ENCODE measurements around the gene ANXA6. TPM values are rescaled to one million over a fixed set of nuclear protein-coding genes. Genes with fewer than 3 reads are reported as not detected.

The ANXA6 gene
- total and polyA plus RNA-seq, 10 of the 15 experiments (the other 5 are each of a cell fraction or from before 2014, with no cell fraction given): 44.0 to 571 (median 465) TPM

GRCh38 chr5:151153766-151154272 is 3.8 kb downstream of the ANXA6 start:
- WGBS (ENCODE audit: insufficient coverage, insufficient replicate concordance, low lambda C conversion rate, missing lambda C conversion rate): 0% methylated on average over 3 of the region's 3 CpGs
- in situ Hi-C loops (cut with MboI): no loop called here
- BruUV-seq (replicated peaks): no TSS peak
- DNase-seq (ENCODE audit: low read depth, low spot score): no peak
- Histone ChIP-seq H3K27me3 (replicated peaks in 1 of 2; ENCODE audit: control insufficient read depth in 2 of 2, insufficient read depth in 2 of 2, low read length in 1 of 2) (no peaks in the 10 kb centered on the region), H3K4me3 (peak overlapping the region; percentile 57), H3K36me3 (ENCODE audit: control insufficient read depth in 2 of 2, insufficient read depth in 2 of 2, low read length in 1 of 2) (0 out of 4 replicates have a peak, but pooled peaks cover 0 to 3% of the 10 kb centered on the region in 2 experiments), H3K4me2 (ENCODE audit: control insufficient read depth, insufficient read depth) (peak overlapping the region; percentile 95), H3K9me3 (replicated peaks; ENCODE audit: control insufficient read depth, insufficient read depth, low read length) (no peaks in the 10 kb centered on the region), H3K79me2 (ENCODE audit: control insufficient read depth, insufficient read depth, low read length) (peaks cover 99% of the 10 kb centered on the region), H3K9ac (ENCODE audit: control insufficient read depth, insufficient read depth, low read length) (no peak overlapping the region), H3K4me1 (ENCODE audit: control insufficient read depth, insufficient read depth, low read length) (peaks cover 45% of the 10 kb centered on the region), H2AFZ (ENCODE audit: control insufficient read depth, low read depth, low read length) (no peak overlapping the region), H4K20me1 (ENCODE audit: control insufficient read depth, insufficient read depth) (no peaks in the 10 kb centered on the region), H3K27ac (ENCODE audit: control insufficient read depth, insufficient read depth) (peak overlapping the region; percentile 89)
- RAD21 ChIA-PET (ENCODE audit: unreplicated experiment): interaction anchor here (0.8 to 10.8 kb wide), 13 partner anchors 8 to 102 kb away, joined by 3 to 222 read pairs (median 6); partner anchors contain the start of gene GM2A
- SMC1A ChIA-PET (ENCODE audit: uncharacterized antibody, unreplicated experiment): interaction anchor here (0.8 to 35.3 kb wide), 8 partner anchors 10 to 102 kb away, joined by 3 to 1132 read pairs (median 8); no protein-coding TSS in a partner anchor
- CTCF ChIA-PET: interaction anchor here (1.5 to 40.1 kb wide), 6 partner anchors 9 to 85 kb away, joined by 4 to 1107 read pairs (median 9); no protein-coding TSS in a partner anchor
- peak; percentile 2 for ATAC-seq
- intact Hi-C loops (cut with micrococcal nuclease; ENCODE audit: unreplicated experiment): loop anchor here (10.0 kb wide), 3 partner anchors 621 to 1349 kb away; partner anchors contain the start of genes CD74 and G3BP1
- POLR2A ChIA-PET: interaction anchor here (0.5 to 8.9 kb wide), 12 partner anchors 9 to 104 kb away, joined by 3 to 152 read pairs (median 4); partner anchors contain the start of gene CCDC69
- FAIRE-seq: no peak
- TF ChIP-seq, protein P1, sequence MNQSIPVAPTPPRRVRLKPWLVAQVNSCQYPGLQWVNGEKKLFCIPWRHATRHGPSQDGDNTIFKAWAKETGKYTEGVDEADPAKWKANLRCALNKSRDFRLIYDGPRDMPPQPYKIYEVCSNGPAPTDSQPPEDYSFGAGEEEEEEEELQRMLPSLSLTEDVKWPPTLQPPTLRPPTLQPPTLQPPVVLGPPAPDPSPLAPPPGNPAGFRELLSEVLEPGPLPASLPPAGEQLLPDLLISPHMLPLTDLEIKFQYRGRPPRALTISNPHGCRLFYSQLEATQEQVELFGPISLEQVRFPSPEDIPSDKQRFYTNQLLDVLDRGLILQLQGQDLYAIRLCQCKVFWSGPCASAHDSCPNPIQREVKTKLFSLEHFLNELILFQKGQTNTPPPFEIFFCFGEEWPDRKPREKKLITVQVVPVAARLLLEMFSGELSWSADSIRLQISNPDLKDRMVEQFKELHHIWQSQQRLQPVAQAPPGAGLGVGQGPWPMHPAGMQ (IDR thresholded peaks at IDR 0.05; ENCODE audit: borderline replicate concordance): no peak
- TF ChIP-seq TCF12 (IDR thresholded peaks at IDR 0.05; ENCODE audit: low read depth, low read length) (no peak), BMI1 (IDR thresholded peaks at IDR 0.05; ENCODE audit: borderline replicate concordance) (no peak), FOXK2 (IDR thresholded peaks at IDR 0.05) (no peak), SMAD1 (IDR thresholded peaks at IDR 0.05; ENCODE audit: low read depth, partially characterized antibody) (no peak), JUNB (IDR thresholded peaks at IDR 0.05) (peak; percentile 93), ATF3 (IDR thresholded peaks at IDR 0.05; ENCODE audit: borderline replicate concordance, extremely low read depth, low read depth, low read length) (no peak), CREM (IDR thresholded peaks at IDR 0.05; ENCODE audit: low read depth) (peak; percentile 50; the same call in 1 of the 2 replicates), ZNF384 (IDR thresholded peaks at IDR 0.05; ENCODE audit: borderline replicate concordance, low read depth, low read length) (no peak), YY1 (IDR thresholded peaks at IDR 0.05; ENCODE audit: low read depth, low read length) (no peak), MEF2A (IDR thresholded peaks at IDR 0.05; ENCODE audit: insufficient read depth, low read depth, low read length) (peak; percentile 37; the same call in 1 of the 2 replicates), HDAC6 (IDR thresholded peaks at IDR 0.05; ENCODE audit: unreplicated experiment) (no peak), CHD2 (IDR thresholded peaks at IDR 0.05; ENCODE audit: borderline replicate concordance, low read depth, low read length) (no peak), ZNF217 (IDR thresholded peaks at IDR 0.05) (no peak), RAD21 (IDR thresholded peaks at IDR 0.05; ENCODE audit: insufficient read depth, low read depth, low read length) (no peak), SMC3 (IDR thresholded peaks at IDR 0.05; ENCODE audit: borderline replicate concordance, low read length) (no peak), ZNF274 (IDR thresholded peaks at IDR 0.05; ENCODE audit: insufficient read depth, insufficient read length) (no peak), PAX8 (IDR thresholded peaks at IDR 0.05) (no peak)
- TF ChIP-seq, protein P2, sequence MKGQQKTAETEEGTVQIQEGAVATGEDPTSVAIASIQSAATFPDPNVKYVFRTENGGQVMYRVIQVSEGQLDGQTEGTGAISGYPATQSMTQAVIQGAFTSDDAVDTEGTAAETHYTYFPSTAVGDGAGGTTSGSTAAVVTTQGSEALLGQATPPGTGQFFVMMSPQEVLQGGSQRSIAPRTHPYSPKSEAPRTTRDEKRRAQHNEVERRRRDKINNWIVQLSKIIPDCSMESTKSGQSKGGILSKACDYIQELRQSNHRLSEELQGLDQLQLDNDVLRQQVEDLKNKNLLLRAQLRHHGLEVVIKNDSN (IDR thresholded peaks at IDR 0.05; ENCODE audit: borderline replicate concordance, extremely low read length, insufficient read depth, low read depth, low read length): no peak
- TF ChIP-seq, protein P3, sequence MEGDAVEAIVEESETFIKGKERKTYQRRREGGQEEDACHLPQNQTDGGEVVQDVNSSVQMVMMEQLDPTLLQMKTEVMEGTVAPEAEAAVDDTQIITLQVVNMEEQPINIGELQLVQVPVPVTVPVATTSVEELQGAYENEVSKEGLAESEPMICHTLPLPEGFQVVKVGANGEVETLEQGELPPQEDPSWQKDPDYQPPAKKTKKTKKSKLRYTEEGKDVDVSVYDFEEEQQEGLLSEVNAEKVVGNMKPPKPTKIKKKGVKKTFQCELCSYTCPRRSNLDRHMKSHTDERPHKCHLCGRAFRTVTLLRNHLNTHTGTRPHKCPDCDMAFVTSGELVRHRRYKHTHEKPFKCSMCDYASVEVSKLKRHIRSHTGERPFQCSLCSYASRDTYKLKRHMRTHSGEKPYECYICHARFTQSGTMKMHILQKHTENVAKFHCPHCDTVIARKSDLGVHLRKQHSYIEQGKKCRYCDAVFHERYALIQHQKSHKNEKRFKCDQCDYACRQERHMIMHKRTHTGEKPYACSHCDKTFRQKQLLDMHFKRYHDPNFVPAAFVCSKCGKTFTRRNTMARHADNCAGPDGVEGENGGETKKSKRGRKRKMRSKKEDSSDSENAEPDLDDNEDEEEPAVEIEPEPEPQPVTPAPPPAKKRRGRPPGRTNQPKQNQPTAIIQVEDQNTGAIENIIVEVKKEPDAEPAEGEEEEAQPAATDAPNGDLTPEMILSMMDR (IDR thresholded peaks at IDR 0.05 in 2 of 3, conservative IDR thresholded peaks at IDR 0.05 in 1 of 3; ENCODE audit: control insufficient read depth in 2 of 3, extremely low read depth in 1 of 3, insufficient read depth in 1 of 3, low read depth in 3 of 3, low read length in 3 of 3): no peak
